Measurements from ENCODE around the gene ZNF326.
A peak's percentile ranks its signal among the peaks of the same experiment; 100 is the strongest.

ZNF326 gene, protein sequence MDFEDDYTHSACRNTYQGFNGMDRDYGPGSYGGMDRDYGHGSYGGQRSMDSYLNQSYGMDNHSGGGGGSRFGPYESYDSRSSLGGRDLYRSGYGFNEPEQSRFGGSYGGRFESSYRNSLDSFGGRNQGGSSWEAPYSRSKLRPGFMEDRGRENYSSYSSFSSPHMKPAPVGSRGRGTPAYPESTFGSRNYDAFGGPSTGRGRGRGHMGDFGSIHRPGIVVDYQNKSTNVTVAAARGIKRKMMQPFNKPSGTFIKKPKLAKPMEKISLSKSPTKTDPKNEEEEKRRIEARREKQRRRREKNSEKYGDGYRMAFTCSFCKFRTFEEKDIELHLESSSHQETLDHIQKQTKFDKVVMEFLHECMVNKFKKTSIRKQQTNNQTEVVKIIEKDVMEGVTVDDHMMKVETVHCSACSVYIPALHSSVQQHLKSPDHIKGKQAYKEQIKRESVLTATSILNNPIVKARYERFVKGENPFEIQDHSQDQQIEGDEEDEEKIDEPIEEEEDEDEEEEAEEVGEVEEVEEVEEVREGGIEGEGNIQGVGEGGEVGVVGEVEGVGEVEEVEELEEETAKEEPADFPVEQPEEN

GRCh38 chr1:89994805-89995597, at the start of gene ZNF326:
TSS of gene ZNF326 (plus strand) at chr1:89995110. CDS start at chr1:89995258, 148 bp downstream.
- peak; percentile 97 for DNase-seq (ENCODE audit: low read depth)

DNA sequence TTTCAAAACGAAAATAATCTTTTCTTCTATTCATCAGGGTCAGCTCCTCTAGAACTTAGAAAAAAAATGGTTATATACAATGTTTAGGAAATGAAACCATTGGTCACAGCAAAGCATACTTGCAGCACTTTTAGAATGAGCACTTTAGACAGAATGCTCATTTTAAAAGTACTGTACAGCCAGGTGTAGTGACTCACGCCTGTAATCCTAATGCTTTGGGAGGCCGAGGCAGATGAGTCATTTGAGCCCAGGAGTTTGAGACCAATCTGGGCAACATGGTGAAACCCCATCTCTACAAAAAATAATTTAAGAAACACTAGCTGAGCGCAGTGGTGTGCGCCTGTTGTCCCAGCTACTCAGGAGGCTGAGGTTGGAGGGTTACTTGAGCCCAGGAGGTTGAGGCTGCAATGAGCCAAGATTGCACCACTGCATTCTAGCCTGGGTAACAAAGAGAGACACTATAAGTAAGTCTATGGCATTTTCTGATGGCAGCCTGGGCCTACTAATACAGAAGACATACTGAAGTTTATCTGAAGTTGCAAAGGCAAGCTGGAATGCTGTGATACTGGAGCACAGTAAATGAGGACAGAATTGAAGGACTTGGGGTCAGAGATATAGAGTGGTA, 48.9 kb upstream of the ZNF326 start:
- peak; percentile 52 for DNase-seq (ENCODE audit: low read depth)

- DNase-seq (ENCODE audit: low read depth), result no peak
Observed at GRCh38 chr1:89946532-89946931, 48.4 kb upstream of the ZNF326 start.

GRCh38 chr1:89948722-89949345, 46.1 kb upstream of the ZNF326 start:
- DNase-seq (ENCODE audit: low read depth), result no peak

DNA sequence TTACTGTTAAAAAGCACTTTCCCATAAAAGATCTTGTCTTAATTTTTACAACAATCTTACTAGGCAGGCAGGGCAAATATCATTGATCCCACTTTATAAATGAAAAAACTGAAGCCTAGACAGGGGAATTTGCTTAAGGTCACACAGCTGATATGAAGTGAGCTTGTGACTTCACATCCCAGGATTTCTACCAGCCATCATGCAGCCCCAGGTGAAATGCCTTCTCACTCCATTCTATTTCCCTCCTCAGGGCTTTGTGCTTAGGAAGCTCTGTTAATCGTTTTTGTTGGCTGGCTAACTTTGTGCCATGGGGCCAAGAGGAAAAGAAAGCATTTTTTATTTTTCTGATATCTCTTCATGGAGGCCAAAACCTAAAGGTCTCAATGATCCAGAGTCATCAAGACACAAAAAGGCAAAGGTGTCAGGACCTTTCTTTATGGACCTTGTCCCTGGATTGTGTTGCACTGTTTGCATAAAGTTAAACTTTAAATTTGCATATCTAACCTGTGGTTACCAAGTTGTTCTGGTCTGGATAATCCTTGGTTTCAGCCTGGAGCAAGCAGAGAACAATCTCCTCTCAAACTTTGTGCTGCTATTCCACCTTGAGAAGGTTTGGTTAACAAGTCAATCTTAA, 44.8 kb upstream of the ZNF326 start:
- no peak for DNase-seq (ENCODE audit: low read depth)

GRCh38 chr1:89950703-89951102, 44.2 kb upstream of the ZNF326 start:
- DNase-seq (ENCODE audit: low read depth), result no peak

DNA sequence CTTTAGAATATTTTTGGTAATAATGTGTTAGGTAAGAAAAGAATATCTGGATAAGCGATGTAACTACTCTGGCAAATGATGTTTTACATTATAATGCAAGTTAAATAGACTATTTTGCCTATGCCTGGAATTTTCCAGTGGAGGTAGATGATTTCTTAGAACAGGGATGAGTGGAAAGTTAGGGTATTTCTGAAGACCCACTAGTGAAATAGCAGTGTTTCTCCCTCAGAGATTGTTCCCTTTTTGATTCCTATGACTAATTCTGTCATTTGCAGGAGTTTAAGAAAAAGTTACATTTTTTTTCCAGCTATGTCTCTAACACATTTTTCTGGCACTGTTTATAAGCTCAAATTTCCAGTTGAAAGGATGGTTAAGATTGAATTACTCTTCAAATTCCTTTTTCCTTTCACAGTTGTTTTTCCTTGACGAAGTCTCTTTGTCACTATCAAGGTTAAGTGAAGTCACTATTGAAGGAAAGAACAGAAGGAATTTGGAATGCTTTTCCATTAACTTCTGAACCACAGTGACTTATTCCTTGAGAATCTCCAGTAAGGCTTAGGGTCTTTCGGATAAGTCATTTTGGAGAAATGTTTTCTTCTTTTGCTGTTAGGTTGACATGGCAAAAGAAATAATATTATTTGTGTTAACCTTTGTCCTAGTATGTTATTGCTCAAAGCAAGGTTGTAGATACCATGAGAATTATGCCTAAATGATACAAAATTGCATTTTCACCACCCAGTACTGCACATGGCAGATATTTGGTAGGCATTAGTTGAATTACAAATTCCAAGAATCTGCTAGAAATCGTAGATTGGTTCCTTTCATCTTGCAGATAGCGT, 42.9 kb upstream of the ZNF326 start:
- peak; percentile 92 for DNase-seq (ENCODE audit: low read depth)

DNA sequence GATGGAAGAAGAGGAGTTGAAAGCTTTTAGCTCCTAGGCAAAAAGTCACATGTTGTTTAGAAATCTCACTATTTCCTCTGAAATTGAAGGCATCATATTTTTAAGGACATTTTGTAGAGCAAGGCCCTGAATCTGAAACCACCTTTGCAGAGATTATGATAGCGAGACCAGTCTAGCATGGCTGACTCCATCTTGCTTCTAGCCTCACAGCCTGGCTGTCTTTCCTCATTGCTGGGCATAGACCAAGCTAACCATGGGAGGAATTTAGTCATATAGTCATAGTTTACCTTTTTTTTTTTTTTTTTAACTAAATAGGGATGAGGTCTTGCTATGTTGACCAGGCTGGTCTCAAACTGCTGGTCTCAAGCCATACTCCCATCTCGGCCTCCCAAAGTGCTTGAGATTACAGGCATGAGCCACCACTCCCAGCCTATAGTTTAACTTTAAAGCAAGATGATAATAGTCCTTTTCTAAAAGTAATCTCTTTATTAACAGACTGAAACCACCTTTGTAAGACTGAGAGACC, 42.2 kb upstream of the ZNF326 start:
- peak; percentile 32 for DNase-seq (ENCODE audit: low read depth)

GRCh38 chr1:89953131-89953626, 41.7 kb upstream of the ZNF326 start:
- peak; percentile 93 for DNase-seq (ENCODE audit: low read depth)

- DNase-seq (ENCODE audit: low read depth), result no peak
Observed at GRCh38 chr1:89953929-89954328, 41.0 kb upstream of the ZNF326 start.

DNA sequence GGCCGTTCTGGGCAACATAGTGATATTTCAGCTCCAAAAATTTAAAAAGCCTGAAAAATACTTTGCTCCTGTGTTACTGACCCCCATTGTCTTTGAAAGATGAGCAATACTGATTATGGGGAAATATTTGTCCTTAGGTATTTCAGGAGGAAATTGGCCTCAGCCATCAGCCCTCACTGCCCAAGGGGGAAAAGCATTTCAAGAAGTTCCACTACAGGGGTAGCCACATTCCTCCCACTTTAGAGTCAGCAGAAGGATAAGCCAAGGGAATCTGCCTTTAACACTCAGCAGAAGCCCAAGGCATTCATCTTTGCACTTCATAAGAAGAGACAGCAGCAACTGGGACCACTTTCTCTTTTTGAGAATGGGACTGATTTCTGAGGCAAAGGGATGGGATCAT, 40.5 kb upstream of the ZNF326 start:
- DNase-seq (ENCODE audit: low read depth), result peak; percentile 38

DNA sequence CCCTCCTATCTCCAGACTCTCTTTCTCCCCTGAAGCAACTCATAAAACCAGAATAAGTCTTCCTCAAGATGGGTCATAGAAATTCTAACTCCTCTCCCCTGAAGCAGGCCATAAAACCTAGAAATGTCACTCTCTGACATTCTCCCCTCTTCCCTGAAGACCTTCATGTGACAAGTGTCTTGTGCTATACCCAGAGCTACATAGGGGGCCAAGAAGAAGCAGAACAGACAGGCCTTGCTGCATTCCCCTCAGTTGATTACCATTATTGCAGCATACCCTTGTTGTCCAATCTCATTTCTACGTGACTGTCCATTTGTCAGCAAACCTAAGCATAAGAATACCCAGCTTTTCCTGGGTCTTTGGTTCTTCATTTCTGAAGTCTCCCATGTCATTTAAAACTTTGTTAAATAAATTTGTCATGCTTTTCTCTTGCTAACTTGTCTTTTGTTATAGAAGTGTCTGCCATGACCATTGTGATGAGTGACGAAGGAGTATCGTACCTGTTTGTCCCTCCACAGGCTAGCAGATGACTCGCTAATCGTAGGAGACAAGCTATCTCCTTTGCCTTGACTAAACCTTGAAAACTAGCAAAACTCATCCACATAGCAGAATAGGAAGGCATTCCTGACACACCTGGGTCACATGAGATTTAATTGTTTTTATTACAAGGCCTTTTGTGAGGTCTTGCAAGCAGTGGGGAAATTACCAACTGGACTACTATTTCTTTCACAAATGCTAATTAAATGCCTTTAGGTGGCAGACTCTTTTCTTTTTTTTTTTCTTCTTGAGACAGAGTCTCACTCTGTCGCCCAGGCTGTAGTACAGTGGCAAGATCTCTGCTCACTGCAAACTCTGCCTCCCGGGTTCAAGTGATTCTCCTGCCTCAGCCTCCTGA, 39.4 kb upstream of the ZNF326 start:
- no peak for DNase-seq (ENCODE audit: low read depth)

GRCh38 chr1:89957107-89957506, 37.8 kb upstream of the ZNF326 start:
- no peak for DNase-seq (ENCODE audit: low read depth)

DNA sequence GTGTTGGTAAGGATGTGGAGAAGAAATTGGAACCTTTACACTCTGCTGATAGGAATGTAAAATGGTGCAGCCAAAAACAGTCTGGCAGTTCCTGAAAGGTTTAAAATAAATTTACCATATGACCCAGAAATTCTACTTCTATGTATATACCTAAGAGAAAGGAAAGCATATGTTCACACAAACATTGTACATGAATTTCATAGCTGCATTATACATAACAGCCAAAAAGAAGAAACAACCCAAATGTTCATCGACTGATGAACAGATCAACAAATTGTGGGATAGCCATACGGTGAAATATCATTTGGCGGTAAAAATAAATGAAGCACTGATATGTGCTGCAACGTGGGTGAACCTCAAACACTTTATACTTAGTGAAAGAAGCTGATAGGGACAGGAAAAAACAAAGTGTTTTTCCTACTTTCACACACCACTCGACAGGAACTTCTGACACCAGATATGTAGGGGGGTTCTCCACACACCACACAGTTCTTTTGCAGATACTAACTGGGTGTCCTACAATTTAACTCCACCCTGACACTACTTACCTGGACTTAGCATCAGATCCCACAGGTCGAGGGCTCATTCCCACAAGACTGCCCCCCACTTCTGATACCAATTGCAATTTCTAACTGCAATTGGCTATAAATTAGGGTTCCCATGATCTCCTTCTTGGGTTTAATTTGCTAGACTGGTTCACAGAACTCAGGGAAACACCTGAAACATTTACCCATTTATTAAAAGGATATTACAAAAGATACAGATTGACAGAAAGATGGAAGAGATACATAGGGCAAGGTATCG, 35.9 kb upstream of the ZNF326 start:
- DNase-seq (ENCODE audit: low read depth), result no peak

GRCh38 chr1:89959719-89960118, 35.2 kb upstream of the ZNF326 start:
- no peak for DNase-seq (ENCODE audit: low read depth)

DNA sequence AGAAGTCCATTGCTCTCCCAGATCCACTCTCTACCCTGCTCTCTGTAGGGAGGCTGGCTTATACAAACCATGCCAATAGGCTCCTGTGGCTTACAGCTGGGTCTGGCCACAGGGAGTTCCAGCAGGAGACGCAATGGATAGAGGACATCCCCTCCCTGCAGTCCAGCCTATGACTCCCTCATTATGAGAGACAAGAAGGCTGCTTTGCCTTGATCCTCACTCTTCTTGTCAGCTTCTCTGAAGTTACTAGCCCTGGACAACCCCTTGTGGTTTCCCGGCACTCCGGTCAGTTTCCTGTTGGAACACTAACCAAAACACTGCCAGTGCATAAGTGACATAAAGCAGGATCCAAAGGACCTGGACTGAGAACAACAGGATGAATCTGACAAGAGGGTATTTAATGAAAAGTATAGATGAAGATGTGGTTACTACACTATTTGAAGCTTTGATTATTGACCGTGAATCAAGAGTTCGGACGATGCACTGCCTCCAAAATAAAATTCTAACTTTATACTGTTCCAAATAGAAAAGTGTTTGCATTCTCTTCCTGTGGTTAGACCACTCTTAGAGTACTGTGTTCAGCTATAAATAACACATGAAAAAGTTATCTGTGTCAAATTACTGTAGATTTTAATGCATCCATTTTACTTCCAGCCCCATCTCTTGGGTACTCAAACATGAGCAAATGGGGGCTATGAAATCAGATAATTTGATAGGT, 32.7 kb upstream of the ZNF326 start:
- DNase-seq (ENCODE audit: low read depth), result peak; percentile 85

GRCh38 chr1:89962742-89963075, 32.2 kb upstream of the ZNF326 start:
- DNase-seq (ENCODE audit: low read depth), result peak; percentile 48
